Gastrocnemius medialis (tissue), 4 donors: ENCODE results near the gene ACSL6. TPM values are rescaled to one million over a fixed set of nuclear protein-coding genes. Genes with fewer than 3 reads are reported as not detected.

ENCODE experiments used
- ATAC-seq, 2 donors: fragments of 150-250 bp; one replicate each; pipeline ENCODE4 v1.9.1; 2016
- DNase-seq, 2 donors: peaks; one replicate each; pipeline ENCODE4 v3.0.0-alpha.2; 2019
- H3K27ac ChIP-seq, 4 donors: fragments of 200-600 bp; sonication (generic); 1 replicate in 1 of 4; 2 replicates in 3 of 4; pipeline ENCODE4 v1.5.1; 2016 to 2018; ENCODE audit warnings: mild to moderate bottlenecking in 2 of 4, moderate library complexity in 1 of 4
- H3K27me3 ChIP-seq, 3 donors: fragments of 200-600 bp; sonication (generic) in 2 of 3; 1 replicate in 1 of 3; 2 replicates in 2 of 3; pipeline versions ENCODE4 v1.5.1 to v1.6.0; 2016 to 2019; ENCODE audit warnings: mild to moderate bottlenecking in 1 of 3, moderate library complexity in 1 of 3
- H3K36me3 ChIP-seq, 2 donors: fragments of 200-600 bp; sonication (generic) in 1 of 2; one replicate each; pipeline ENCODE4 v1.5.1; 2017 to 2018
- H3K4me1 ChIP-seq, 2 donors: fragments of 200-600 bp; sonication (generic) in 1 of 2; one replicate each; pipeline ENCODE4 v1.5.1; 2016 to 2017; ENCODE audit warnings: mild to moderate bottlenecking in 2 of 2
- H3K4me3 ChIP-seq, 4 donors: fragments of 200-600 bp; sonication (generic) in 3 of 4; 1 replicate in 1 of 4; 2 replicates in 3 of 4; pipeline ENCODE4 v1.5.1; 2016 to 2019; ENCODE audit warnings: mild to moderate bottlenecking in 2 of 4
- H3K9me3 ChIP-seq, 3 donors: fragments of 200-600 bp; sonication (generic) in 2 of 3; 1 replicate in 1 of 3; 2 replicates in 2 of 3; pipeline ENCODE4 v1.5.1; 2016 to 2019
- CTCF ChIP-seq, 5 experiments: fragments of 450-650 bp in 3 of 5; fragments of 200-600 bp in 2 of 5; sonication (generic) in 2 of 5; IDR thresholded peaks in 4 of 5; conservative IDR thresholded peaks in 1 of 5; 1 replicate in 4 of 5; 2 replicates in 1 of 5; pipeline ENCODE4 v1.5.1; 2016 to 2019; ENCODE audit warnings: antibody characterized with exemption in 5 of 5, mild to moderate bottlenecking in 3 of 5, moderate library complexity in 3 of 5
- POLR2A ChIP-seq, 2 donors: fragments of 450-650 bp; IDR thresholded peaks; one replicate each; pipeline ENCODE4 v1.6.1; 2017; ENCODE audit warnings: antibody characterized with exemption in 2 of 2, mild to moderate bottlenecking in 2 of 2, moderate library complexity in 2 of 2
- in situ Hi-C, 4 donors: fragments of 200-750 bp; cut with MboI; loops; one replicate each; pipeline versions ENCODE4 v1.15.0 to v1.8.0; 2017; ENCODE audit warnings: low sequenced_read_pairs in 4 of 4
- intact Hi-C: fragments of 100-400 bp; cut with DNase I; formaldehyde crosslinking; loops from one replicate; pipeline ENCODE4 v1.15.1; 2023; ENCODE audit warnings: low total_unique reads
- total RNA-seq, 4 donors: library from RNA; depleted of rRNA; stranded (reverse); fragments of >200 nt; gene quantifications; one replicate each; pipeline versions ENCODE4 v1.1.0 to v1.2.3, GENCODE V29; 2016

The ACSL6 gene
- total RNA-seq, 4 donors from 2014 or later, result 0.29 to 0.71 (median 0.36) TPM

GRCh38 chr5:132008163-132008473 is 3.3 kb downstream of the ACSL6 start:
- Histone ChIP-seq H3K4me1 (peaks cover 33 to 34% of the 10 kb centered on the region in 2 donors), H3K9me3 (no peaks in the 10 kb centered on the region), H3K27me3 (no peaks in the 10 kb centered on the region), H3K36me3 (no peaks in the 10 kb centered on the region), H3K4me3 (no peak overlapping the region), H3K27ac (no peak overlapping the region)
- no peak for ATAC-seq
- intact Hi-C loops (loop anchor here (1.0 to 5.0 kb wide), 2 partner anchors 419 to 586 kb away; no protein-coding TSS in a partner anchor), in situ Hi-C loops (loop anchor here (5.0 to 10.0 kb wide), 5 partner anchors 193 to 423 kb away; no protein-coding TSS in a partner anchor)
- DNase-seq, result peak in 1 of 2 donors; percentile 9
- no peak for TF ChIP-seq POLR2A (IDR thresholded peaks at IDR 0.05)
- TF ChIP-seq CTCF (IDR thresholded peaks at IDR 0.05 in 4 of 5, conservative IDR thresholded peaks at IDR 0.05 in 1 of 5), result peak in 1 of 5 experiments; percentile 12

GRCh38 chr5:132007399-132008162 is 3.9 kb downstream of the ACSL6 start:
- intact Hi-C loops, result loop anchor here (1.0 to 5.0 kb wide), 3 partner anchors 195 to 585 kb away; no protein-coding TSS in a partner anchor
- TF ChIP-seq POLR2A (IDR thresholded peaks at IDR 0.05), result no peak
- TF ChIP-seq CTCF (IDR thresholded peaks at IDR 0.05 in 4 of 5, conservative IDR thresholded peaks at IDR 0.05 in 1 of 5), result peak; percentile 35 to 82 (median 80)
- in situ Hi-C loops, result loop anchor here (5.0 to 10.0 kb wide), 5 partner anchors 193 to 423 kb away; no protein-coding TSS in a partner anchor

GRCh38 chr5:132006331-132007120 is 4.9 kb downstream of the ACSL6 start:
- intact Hi-C loops (loop anchor here (1.0 to 5.0 kb wide), 2 partner anchors 194 to 584 kb away; no protein-coding TSS in a partner anchor), in situ Hi-C loops (loop anchor here (5.0 to 10.0 kb wide), 5 partner anchors 192 to 422 kb away; no protein-coding TSS in a partner anchor)
- no peak for TF ChIP-seq CTCF (IDR thresholded peaks at IDR 0.05 in 4 of 5, conservative IDR thresholded peaks at IDR 0.05 in 1 of 5)
- no peak for TF ChIP-seq POLR2A (IDR thresholded peaks at IDR 0.05)
- Histone ChIP-seq H3K27ac (no peak overlapping the region), H3K9me3 (no peaks in the 10 kb centered on the region), H3K27me3 (no peaks in the 10 kb centered on the region), H3K36me3 (no peaks in the 10 kb centered on the region), H3K4me1 (peaks cover 35 to 43% of the 10 kb centered on the region in 2 donors), H3K4me3 (no peak overlapping the region)
- ATAC-seq (no peak), DNase-seq (peak in 1 of 2 donors; percentile 8)

More at GRCh38 chr5:132007399-132008162, 3.9 kb downstream of the ACSL6 start:
- peak; percentile 78 to 81 for ATAC-seq
- Histone ChIP-seq H3K4me1 (peaks cover 34 to 39% of the 10 kb centered on the region in 2 donors), H3K27ac (peak overlapping the region in 1 of 4 donors; percentile 41), H3K27me3 (no peaks in the 10 kb centered on the region), H3K9me3 (no peaks in the 10 kb centered on the region), H3K4me3 (no peak overlapping the region), H3K36me3 (no peaks in the 10 kb centered on the region)
- peak; percentile 57 to 75 for DNase-seq

GRCh38 chr5:132005591-132005990 is 5.9 kb downstream of the ACSL6 start:
- Histone ChIP-seq H3K36me3 (no peaks in the 10 kb centered on the region), H3K27ac (no peak overlapping the region), H3K27me3 (no peaks in the 10 kb centered on the region), H3K9me3 (no peaks in the 10 kb centered on the region), H3K4me1 (peaks cover 35 to 45% of the 10 kb centered on the region in 2 donors), H3K4me3 (no peak overlapping the region)
- DNase-seq (no peak), ATAC-seq (no peak)
- in situ Hi-C loops, result loop anchor here (5.0 to 10.0 kb wide), 5 partner anchors 191 to 421 kb away; no protein-coding TSS in a partner anchor
- intact Hi-C loops, result loop anchor here (5.0 kb wide), 1 partner anchor 583 kb away; no protein-coding TSS in a partner anchor
- TF ChIP-seq POLR2A (IDR thresholded peaks at IDR 0.05) (no peak), CTCF (IDR thresholded peaks at IDR 0.05 in 4 of 5, conservative IDR thresholded peaks at IDR 0.05 in 1 of 5) (no peak)
